Adipose tissue (tissue), 3 donors: ENCODE results near the gene GSDMA. TPM values are rescaled to one million over a fixed set of nuclear protein-coding genes. Genes with fewer than 3 reads are reported as not detected.
"Not testable (repeated sequence)": the region's sequence is repeated elsewhere in the genome, so short reads cannot be mapped to it uniquely, and the experiment has no call there.

ENCODE experiments used
- H3K27ac ChIP-seq: one replicate; pipeline ENCODE4 v1.5.1; 2013; ENCODE audit warnings: low read depth, low read length
- WGBS, 3 donors: extraction: QIAGEN DNeasy Blood & Tissue Kit; methylation state at CpG; one replicate each; pipeline ENCODE4 v1.1.7; 2013; 5-methylcytosine and 5-hydroxymethylcytosine counted together
- polyA plus RNA-seq, 3 donors: library from polyadenylated mRNA; stranded (reverse); fragments of 200-250 nt; gene quantifications; one replicate each; pipeline ENCODE4 v1.2.3, GENCODE V29; 2013
- donor health status: healthy with polysubstance abuse.
- donor health status: Bipolar disorder and iron deficiency.
- donor health status: healthy.

The GSDMA gene
- polyA plus RNA-seq, 3 donors = 0.14 to 0.91 (median 0.22) TPM

GRCh38 chr17:39979893-39980350 lies 17.1 kb downstream of the GSDMA start:
- no peak overlapping the region for H3K27ac ChIP-seq
- WGBS, 3 donors = 0 to 1% (median 0%) methylated on average over 10 of the region's 10 CpGs

GRCh38 chr17:39980351-39981206 lies 17.8 kb downstream of the GSDMA start, which contains the start of gene PSMD3:
Gene PSMD3, plus strand, starts transcription at chr17:39980807. Its CDS starts 164 bp downstream, at chr17:39980971.
- 0 to 1% (median 0%) methylated on average over 83 to 84 of the region's 84 CpGs for WGBS, 3 donors
- no peak within 1 kb of the TSS for H3K27ac ChIP-seq

- H3K27ac ChIP-seq = no peak overlapping the region
- WGBS, 3 donors = 1% methylated on average over 15 of the region's 15 CpGs
Observed at GRCh38 chr17:39981207-39981741, 18.5 kb downstream of the GSDMA start.

- H3K27ac ChIP-seq = no peak overlapping the region
- WGBS, 3 donors = 15 to 19% (median 16%) methylated on average over 7 of the region's 7 CpGs
Observed at GRCh38 chr17:39981766-39982375, 19.1 kb downstream of the GSDMA start.

GRCh38 chr17:39988206-39988810 lies 25.5 kb downstream of the GSDMA start:
- no peak overlapping the region for H3K27ac ChIP-seq
- 90 to 91% (median 90%) methylated on average over 11 of the region's 11 CpGs for WGBS, 3 donors

- WGBS, 3 donors = 93 to 95% (median 95%) methylated on average over 11 of the region's 11 CpGs
- no peak overlapping the region for H3K27ac ChIP-seq
Observed at GRCh38 chr17:39994448-39994847, 31.6 kb downstream of the GSDMA start.

- H3K27ac ChIP-seq = no peak overlapping the region
- 90 to 95% (median 93%) methylated on average over 6 of the region's 6 CpGs for WGBS, 3 donors
Observed at GRCh38 chr17:39995438-39995837, 32.6 kb downstream of the GSDMA start.

- WGBS, 3 donors = 74 to 84% (median 82%) methylated on average over 8 of the region's 8 CpGs
- no peak overlapping the region for H3K27ac ChIP-seq
Observed at GRCh38 chr17:39996162-39996561, 33.4 kb downstream of the GSDMA start.

- H3K27ac ChIP-seq = no peak overlapping the region
- 31 to 51% (median 36%) methylated on average over 6 of the region's 6 CpGs for WGBS, 3 donors
Observed at GRCh38 chr17:39996800-39997199, 34.0 kb downstream of the GSDMA start.

GRCh38 chr17:39997543-39997942 lies 34.7 kb downstream of the GSDMA start:
- 59 to 72% (median 67%) methylated on average over 4 of the region's 4 CpGs for WGBS, 3 donors
- H3K27ac ChIP-seq = no peak overlapping the region

GRCh38 chr17:39999067-39999466 lies 36.3 kb downstream of the GSDMA start:
- H3K27ac ChIP-seq = no peak overlapping the region
- 85 to 90% (median 87%) methylated on average over 4 of the region's 4 CpGs for WGBS, 3 donors

GRCh38 chr17:40000161-40000560 lies 37.4 kb downstream of the GSDMA start:
- 90% methylated on average over 7 of the region's 7 CpGs for WGBS, 3 donors

GRCh38 chr17:40001335-40001734 lies 38.5 kb downstream of the GSDMA start:
- 83 to 97% (median 96%) methylated on average over 8 of the region's 8 CpGs for WGBS, 3 donors
- H3K27ac ChIP-seq = not testable (repeated sequence)

More at GRCh38 chr17:40000161-40000560, 37.4 kb downstream of the GSDMA start:
- no peak overlapping the region for H3K27ac ChIP-seq

- 82 to 94% (median 92%) methylated on average over 9 of the region's 9 CpGs for WGBS, 3 donors
- H3K27ac ChIP-seq = no peak overlapping the region
Observed at GRCh38 chr17:40004072-40004471, 41.3 kb downstream of the GSDMA start.

- 89 to 93% (median 91%) methylated on average over 7 of the region's 7 CpGs for WGBS, 3 donors
- no peak overlapping the region for H3K27ac ChIP-seq
Observed at GRCh38 chr17:40004712-40005111, 41.9 kb downstream of the GSDMA start.

- no peak overlapping the region for H3K27ac ChIP-seq
- 85 to 90% (median 88%) methylated on average over 6 of the region's 6 CpGs for WGBS, 3 donors
Observed at GRCh38 chr17:40005520-40005919, 42.7 kb downstream of the GSDMA start.

- not testable (repeated sequence) for H3K27ac ChIP-seq
- 91 to 98% (median 97%) methylated on average over 23 to 38 of the region's 38 CpGs for WGBS, 3 donors
Observed at GRCh38 chr17:40010946-40011500, 48.2 kb downstream of the GSDMA start.

GRCh38 chr17:40012017-40012647 lies 49.3 kb downstream of the GSDMA start:
- H3K27ac ChIP-seq = not testable (repeated sequence)
- WGBS, 3 donors = 76 to 81% (median 78%) methylated on average over 19 to 21 of the region's 22 CpGs
